Activated naive CD8-positive, alpha-beta T cell (primary cell): ENCODE results near the gene DOCK2.

ENCODE experiments used
- H3K27ac Mint-ChIP-seq: one replicate; pipeline ENCODE4 v1.8.0; 2021; ENCODE audit warnings: mixed read lengths
- H3K27me3 Mint-ChIP-seq: one replicate; pipeline ENCODE4 v1.8.0; 2021; ENCODE audit warnings: mixed read lengths
- H3K36me3 Mint-ChIP-seq: one replicate; pipeline ENCODE4 v1.8.0; 2021; ENCODE audit warnings: mixed read lengths
- H3K4me1 Mint-ChIP-seq: one replicate; pipeline ENCODE4 v1.8.0; 2021; ENCODE audit warnings: low read depth, mixed read lengths
- H3K4me3 Mint-ChIP-seq: one replicate; pipeline ENCODE4 v1.8.0; 2021; ENCODE audit warnings: mild to moderate bottlenecking, mixed read lengths
- H3K9me3 Mint-ChIP-seq: one replicate; pipeline ENCODE4 v1.8.0; 2021; ENCODE audit warnings: low read depth, mixed read lengths

Gene DOCK2

GRCh38 chr5:169992789-169993484, 355.9 kb downstream of the DOCK2 start:
- Mint-ChIP-seq H3K9me3 (no peaks in the 10 kb centered on the region), H3K4me3 (no peak overlapping the region), H3K27ac (no peak overlapping the region), H3K36me3 (peaks cover 23% of the 10 kb centered on the region), H3K4me1 (no peaks in the 10 kb centered on the region), H3K27me3 (no peaks in the 10 kb centered on the region)

DNA sequence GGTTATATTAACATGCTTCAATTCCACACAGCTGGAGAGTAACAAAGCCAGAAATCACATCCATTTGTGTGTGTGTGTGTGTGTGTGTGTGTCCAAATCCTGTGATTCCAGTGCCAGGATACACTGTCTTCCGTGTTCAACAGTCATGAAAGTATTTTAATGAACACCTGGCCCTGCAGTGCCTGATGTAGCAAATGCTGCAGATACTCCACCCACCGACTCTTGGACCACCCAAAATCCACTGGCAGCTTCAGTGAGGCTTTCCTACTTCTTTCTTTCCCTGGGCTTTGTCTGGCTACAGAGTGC, 356.4 kb downstream of the DOCK2 start:
- no peaks in the 10 kb centered on the region for H3K27me3 Mint-ChIP-seq
- H3K27ac Mint-ChIP-seq, result no peak overlapping the region
- no peaks in the 10 kb centered on the region for H3K9me3 Mint-ChIP-seq
- H3K4me1 Mint-ChIP-seq, result no peaks in the 10 kb centered on the region
- peaks cover 26% of the 10 kb centered on the region for H3K36me3 Mint-ChIP-seq
- H3K4me3 Mint-ChIP-seq, result no peak overlapping the region

DNA sequence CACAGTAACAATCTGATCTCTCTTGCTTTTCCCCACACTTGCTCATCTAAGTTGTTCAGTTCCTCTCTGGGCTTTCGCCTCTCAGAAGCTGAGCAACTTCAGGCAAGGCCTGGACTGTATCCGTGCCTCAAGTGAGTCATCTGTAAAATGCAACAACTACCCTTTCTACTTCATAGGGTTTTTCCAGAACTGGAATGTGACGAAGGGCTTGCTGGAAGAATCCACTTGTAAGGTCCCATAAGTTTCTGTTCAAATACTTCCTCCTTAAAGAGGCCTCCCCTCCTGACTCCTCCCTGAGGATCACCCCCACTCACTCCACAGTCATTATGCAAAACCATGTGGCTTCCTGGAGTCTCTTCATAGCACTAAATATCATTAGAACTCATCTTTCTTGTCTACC, 360.7 kb downstream of the DOCK2 start:
- Mint-ChIP-seq H3K4me1 (no peaks in the 10 kb centered on the region), H3K36me3 (peaks cover 47% of the 10 kb centered on the region)

DNA sequence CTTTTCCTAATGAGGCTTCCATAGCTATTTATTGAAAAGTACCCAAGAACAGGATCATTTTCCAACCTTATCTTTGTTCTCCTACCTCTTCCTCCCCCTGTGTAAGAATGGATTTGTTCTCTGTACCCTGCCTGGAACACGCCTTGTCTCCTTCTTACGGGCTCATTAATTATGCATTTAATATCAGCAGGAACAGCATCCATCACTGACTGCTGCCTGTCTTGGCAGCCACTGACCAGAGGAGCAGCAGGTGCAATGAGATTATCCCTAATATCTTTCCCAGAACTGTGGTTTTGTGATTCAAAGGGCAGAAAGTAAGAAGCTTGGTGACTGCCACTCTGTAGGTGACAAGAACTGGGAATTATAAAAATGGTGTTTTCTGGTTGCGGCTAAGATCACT, 362.5 kb downstream of the DOCK2 start:
- Mint-ChIP-seq H3K9me3 (no peaks in the 10 kb centered on the region), H3K36me3 (peaks cover 52% of the 10 kb centered on the region), H3K4me1 (no peaks in the 10 kb centered on the region), H3K27me3 (no peaks in the 10 kb centered on the region), H3K27ac (no peak overlapping the region), H3K4me3 (no peak overlapping the region)

More for the DNA sequence above, 360.7 kb downstream of the DOCK2 start:
- H3K27me3 Mint-ChIP-seq, result no peaks in the 10 kb centered on the region
- H3K4me3 Mint-ChIP-seq, result no peak overlapping the region
- H3K27ac Mint-ChIP-seq, result no peak overlapping the region
- no peaks in the 10 kb centered on the region for H3K9me3 Mint-ChIP-seq

DNA sequence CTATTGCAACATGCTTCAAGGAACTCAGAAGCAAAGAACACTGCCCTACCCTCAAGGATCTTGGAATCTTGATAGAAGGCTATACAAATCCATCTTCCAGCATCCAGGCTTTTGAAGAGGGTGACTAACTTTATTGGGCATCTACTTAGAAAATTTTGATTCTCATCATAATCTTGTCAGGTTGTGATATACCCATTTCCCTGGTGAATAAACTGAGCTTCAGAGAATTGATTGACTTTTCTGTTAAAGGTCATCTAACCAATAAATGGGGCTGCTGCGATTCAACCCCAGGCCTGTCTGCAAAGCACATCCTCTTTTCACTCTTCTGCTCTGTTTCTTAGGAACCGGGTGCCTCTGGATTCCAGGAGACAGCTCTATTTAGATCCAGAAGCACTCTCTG, 363.1 kb downstream of the DOCK2 start:
- Mint-ChIP-seq H3K9me3 (no peaks in the 10 kb centered on the region), H3K27ac (no peak overlapping the region)

DNA sequence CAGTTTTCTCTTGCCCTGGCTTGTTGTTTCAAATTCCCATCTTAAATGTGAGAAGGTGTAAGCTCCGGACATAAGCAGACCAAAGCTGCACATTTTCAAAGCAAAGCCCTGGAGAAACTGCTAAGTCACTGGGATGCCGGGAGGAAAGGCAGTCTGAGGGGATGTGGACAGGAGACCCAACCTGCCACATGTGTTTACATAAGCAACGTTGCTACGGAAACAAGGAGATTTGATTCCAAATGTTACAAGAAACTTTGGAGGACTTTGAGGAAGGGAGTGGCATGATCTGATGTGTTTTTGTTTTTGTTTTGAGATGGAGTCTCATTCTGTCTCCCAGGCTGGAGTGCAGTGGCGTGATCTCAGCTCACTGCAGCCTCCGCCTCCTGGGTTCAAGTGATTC, 368.9 kb downstream of the DOCK2 start:
- no peaks in the 10 kb centered on the region for H3K9me3 Mint-ChIP-seq
- peaks cover 34% of the 10 kb centered on the region for H3K36me3 Mint-ChIP-seq
- no peaks in the 10 kb centered on the region for H3K4me1 Mint-ChIP-seq
- H3K4me3 Mint-ChIP-seq, result no peak overlapping the region
- H3K27me3 Mint-ChIP-seq, result no peaks in the 10 kb centered on the region
- no peak overlapping the region for H3K27ac Mint-ChIP-seq

More for the DNA sequence above, 363.1 kb downstream of the DOCK2 start:
- Mint-ChIP-seq H3K27me3 (no peaks in the 10 kb centered on the region), H3K4me3 (no peak overlapping the region), H3K36me3 (peaks cover 51% of the 10 kb centered on the region), H3K4me1 (no peaks in the 10 kb centered on the region)

DNA sequence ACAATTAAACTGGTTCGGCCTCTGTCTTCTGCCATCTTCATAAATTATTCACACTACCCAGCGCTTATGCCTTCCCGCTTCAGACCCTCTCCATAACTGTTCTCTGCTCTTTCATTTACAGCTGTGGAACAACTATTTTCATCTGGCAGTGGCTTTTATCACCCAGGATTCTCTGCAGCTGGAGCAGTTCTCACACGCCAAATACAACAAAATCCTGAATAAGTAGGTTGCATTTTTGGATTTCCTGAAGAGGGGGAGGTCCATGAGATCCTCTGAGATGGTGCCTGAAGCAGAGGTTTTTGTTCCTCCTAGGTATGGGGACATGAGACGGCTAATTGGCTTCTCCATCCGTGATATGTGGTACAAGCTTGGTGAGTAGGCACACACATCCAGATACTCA, 371.3 kb downstream of the DOCK2 start:
- no peak overlapping the region for H3K4me3 Mint-ChIP-seq
- no peaks in the 10 kb centered on the region for H3K27me3 Mint-ChIP-seq
- no peaks in the 10 kb centered on the region for H3K9me3 Mint-ChIP-seq
- H3K27ac Mint-ChIP-seq, result no peak overlapping the region
- peaks cover 26% of the 10 kb centered on the region for H3K36me3 Mint-ChIP-seq
- no peaks in the 10 kb centered on the region for H3K4me1 Mint-ChIP-seq

DNA sequence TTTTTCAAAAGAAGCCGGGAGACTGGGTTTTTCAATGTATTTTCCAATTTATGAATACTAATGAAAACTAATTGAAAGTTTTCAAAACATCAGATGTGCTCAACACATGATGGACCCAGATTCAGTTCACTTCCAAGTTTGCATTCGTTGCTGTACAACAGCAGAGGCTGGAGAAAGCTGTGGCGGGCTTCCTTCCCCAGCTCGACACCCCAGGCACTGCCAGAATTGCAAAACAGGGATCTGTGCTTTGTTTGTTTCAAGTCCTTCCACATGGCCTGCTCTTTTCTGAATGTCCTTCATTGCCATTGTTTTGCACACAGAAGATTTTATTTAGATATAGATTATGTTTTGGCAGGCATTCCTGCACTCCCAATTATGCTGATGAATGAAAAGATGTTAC, 373.5 kb downstream of the DOCK2 start:
- no peak overlapping the region for H3K27ac Mint-ChIP-seq
- peaks cover 20% of the 10 kb centered on the region for H3K36me3 Mint-ChIP-seq
- H3K4me3 Mint-ChIP-seq, result no peak overlapping the region
- no peaks in the 10 kb centered on the region for H3K4me1 Mint-ChIP-seq
- H3K9me3 Mint-ChIP-seq, result no peaks in the 10 kb centered on the region
- H3K27me3 Mint-ChIP-seq, result no peaks in the 10 kb centered on the region

GRCh38 chr5:170011751-170012150, 374.7 kb downstream of the DOCK2 start:
- Mint-ChIP-seq H3K36me3 (peaks cover 20% of the 10 kb centered on the region), H3K4me3 (no peak overlapping the region), H3K4me1 (no peaks in the 10 kb centered on the region), H3K9me3 (no peaks in the 10 kb centered on the region), H3K27me3 (no peaks in the 10 kb centered on the region), H3K27ac (no peak overlapping the region)

DNA sequence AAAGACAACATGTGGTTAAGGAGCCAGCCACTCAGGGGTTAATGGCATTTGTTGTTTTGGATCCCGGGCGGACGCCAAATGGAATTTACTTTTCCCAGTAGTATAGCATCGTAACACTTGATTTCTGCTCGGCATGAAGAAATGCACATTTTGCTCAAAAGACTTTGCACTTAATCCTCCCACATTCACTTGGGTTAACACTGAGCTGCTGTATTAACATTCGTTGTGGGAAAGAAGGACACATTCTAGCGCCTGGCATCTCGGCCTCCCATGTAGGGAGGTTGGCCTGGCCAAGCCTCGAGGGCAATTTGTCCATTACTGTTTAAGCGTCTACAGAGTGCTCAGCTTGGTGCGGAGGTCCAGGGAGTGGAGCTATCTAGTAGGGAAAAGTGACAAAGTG, 375.5 kb downstream of the DOCK2 start:
- Mint-ChIP-seq H3K4me1 (no peaks in the 10 kb centered on the region), H3K27ac (no peak overlapping the region), H3K36me3 (peaks cover 20% of the 10 kb centered on the region), H3K9me3 (no peaks in the 10 kb centered on the region), H3K4me3 (no peak overlapping the region), H3K27me3 (no peaks in the 10 kb centered on the region)

DNA sequence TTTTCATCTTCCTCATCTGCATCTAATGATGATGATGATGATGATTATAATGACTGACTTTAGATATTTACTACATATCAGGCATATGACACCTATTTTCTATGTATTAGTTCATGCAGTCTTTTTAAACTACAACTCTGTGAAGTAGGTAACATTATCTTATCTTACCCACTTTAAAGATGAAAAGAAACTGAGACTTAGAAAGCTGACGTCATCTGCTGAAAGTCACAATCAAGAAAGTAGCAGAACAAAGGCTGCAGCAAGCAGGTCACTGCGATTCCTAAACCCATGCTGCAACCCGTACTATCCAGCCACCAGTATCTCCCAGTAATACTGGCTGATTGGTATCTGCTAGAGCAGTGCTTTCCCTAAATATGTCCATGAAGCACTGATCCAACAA, 383.3 kb downstream of the DOCK2 start:
- H3K4me3 Mint-ChIP-seq, result no peak overlapping the region
- H3K4me1 Mint-ChIP-seq, result no peaks in the 10 kb centered on the region
- peaks cover 24% of the 10 kb centered on the region for H3K36me3 Mint-ChIP-seq
- H3K9me3 Mint-ChIP-seq, result no peaks in the 10 kb centered on the region
- no peaks in the 10 kb centered on the region for H3K27me3 Mint-ChIP-seq
- no peak overlapping the region for H3K27ac Mint-ChIP-seq

- Mint-ChIP-seq H3K27me3 (no peaks in the 10 kb centered on the region), H3K27ac (no peak overlapping the region), H3K4me3 (no peak overlapping the region), H3K9me3 (no peaks in the 10 kb centered on the region), H3K36me3 (peaks cover 24% of the 10 kb centered on the region), H3K4me1 (no peaks in the 10 kb centered on the region)
Observed at GRCh38 chr5:170021506-170021905, 384.4 kb downstream of the DOCK2 start.

GRCh38 chr5:170025853-170026252, 388.8 kb downstream of the DOCK2 start:
- H3K27me3 Mint-ChIP-seq, result no peaks in the 10 kb centered on the region
- no peak overlapping the region for H3K4me3 Mint-ChIP-seq
- H3K27ac Mint-ChIP-seq, result no peak overlapping the region
- peaks cover 25% of the 10 kb centered on the region for H3K36me3 Mint-ChIP-seq
- H3K9me3 Mint-ChIP-seq, result no peaks in the 10 kb centered on the region
- no peaks in the 10 kb centered on the region for H3K4me1 Mint-ChIP-seq

DNA sequence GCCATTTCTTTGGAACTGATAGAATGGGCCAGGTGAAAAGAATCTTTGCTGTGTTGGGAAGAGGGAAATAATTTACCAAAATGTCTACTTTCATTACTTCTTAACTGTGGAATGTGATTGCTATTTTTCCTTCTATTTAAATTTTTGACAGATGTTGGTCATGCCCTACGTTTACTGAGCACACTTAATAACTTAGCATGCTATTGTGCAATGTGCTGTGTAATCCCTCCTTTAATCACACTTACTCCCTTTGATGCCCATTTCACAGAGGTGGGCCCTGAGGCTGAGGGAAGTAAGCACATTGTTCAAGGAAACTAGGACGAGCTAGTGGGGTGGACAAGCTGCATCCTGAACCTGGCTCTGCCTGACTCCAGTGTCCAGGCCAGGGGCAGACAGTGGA, 391.0 kb downstream of the DOCK2 start:
- Mint-ChIP-seq H3K4me3 (no peak overlapping the region), H3K36me3 (peaks cover 26% of the 10 kb centered on the region), H3K9me3 (no peaks in the 10 kb centered on the region), H3K4me1 (no peaks in the 10 kb centered on the region), H3K27ac (no peak overlapping the region), H3K27me3 (no peaks in the 10 kb centered on the region)

GRCh38 chr5:170034231-170034630, 397.2 kb downstream of the DOCK2 start:
- H3K36me3 Mint-ChIP-seq, result peaks cover 20% of the 10 kb centered on the region
- H3K4me3 Mint-ChIP-seq, result no peak overlapping the region
- no peaks in the 10 kb centered on the region for H3K4me1 Mint-ChIP-seq
- no peak overlapping the region for H3K27ac Mint-ChIP-seq
- no peaks in the 10 kb centered on the region for H3K9me3 Mint-ChIP-seq
- no peaks in the 10 kb centered on the region for H3K27me3 Mint-ChIP-seq

GRCh38 chr5:170038241-170038640, 401.2 kb downstream of the DOCK2 start:
- Mint-ChIP-seq H3K9me3 (no peaks in the 10 kb centered on the region), H3K27me3 (no peaks in the 10 kb centered on the region), H3K4me1 (peaks cover 9% of the 10 kb centered on the region), H3K4me3 (no peak overlapping the region), H3K27ac (no peak overlapping the region), H3K36me3 (peaks cover 35% of the 10 kb centered on the region)
